NOMO-1 treated with dmso at 0.1 percent for 144 hours (cell line): ENCODE results near the gene ARSJ.
"Not testable (repeated sequence)": the region's sequence is repeated elsewhere in the genome, so short reads cannot be mapped to it uniquely, and the experiment has no call there.

ENCODE experiments used
- DNase-seq: peaks from one replicate; lab custom pipeline; 2025; ENCODE audit not compliant: unreplicated experiment; lab: John Stamatoyannopoulos, UW

The ARSJ gene

GRCh38 chr4:113979148-113979904 is at the start of gene ARSJ:
Gene ARSJ, minus strand, starts transcription at chr4:113979647. Its CDS starts 813 bp downstream, at chr4:113978834.
- DNase-seq = no peak

- no peak for DNase-seq
These were observed 48.6 kb upstream of the ARSJ start for GRCh38 chr4:114028071-114028470.

- DNase-seq = no peak
These were observed 48.1 kb upstream of the ARSJ start for GRCh38 chr4:114027596-114027995.

GRCh38 chr4:114026447-114026846 is 47.0 kb upstream of the ARSJ start:
- no peak for DNase-seq

GRCh38 chr4:114025176-114025777 is 45.8 kb upstream of the ARSJ start:
- DNase-seq = peak; percentile 41

- DNase-seq = no peak
These were observed 42.0 kb upstream of the ARSJ start for GRCh38 chr4:114021451-114021850.

GRCh38 chr4:114019969-114020358 is 40.5 kb upstream of the ARSJ start:
- DNase-seq = no peak

- DNase-seq = no peak
These were observed 40.0 kb upstream of the ARSJ start for GRCh38 chr4:114019276-114019968.

- no peak for DNase-seq
These were observed 37.9 kb upstream of the ARSJ start for GRCh38 chr4:114017120-114017917.

GRCh38 chr4:114015444-114015899 is 36.0 kb upstream of the ARSJ start:
- no peak for DNase-seq

- DNase-seq = not testable (repeated sequence)
These were observed 33.8 kb upstream of the ARSJ start for GRCh38 chr4:114013201-114013600.

- no peak for DNase-seq
These were observed 33.3 kb upstream of the ARSJ start for GRCh38 chr4:114012749-114013148.

- DNase-seq = no peak
These were observed 26.4 kb upstream of the ARSJ start for GRCh38 chr4:114005569-114006442.

GRCh38 chr4:114004483-114005226 is 25.2 kb upstream of the ARSJ start:
- not testable (repeated sequence) for DNase-seq

GRCh38 chr4:113998531-113998930 is 19.1 kb upstream of the ARSJ start:
- no peak for DNase-seq

GRCh38 chr4:113998079-113998478 is 18.6 kb upstream of the ARSJ start:
- DNase-seq = no peak

- no peak for DNase-seq
These were observed 17.8 kb upstream of the ARSJ start for GRCh38 chr4:113997206-113997605.

- DNase-seq = no peak
These were observed 17.2 kb upstream of the ARSJ start for GRCh38 chr4:113996599-113997177.

GRCh38 chr4:113993887-113994286 is 14.4 kb upstream of the ARSJ start:
- DNase-seq = no peak
